Measurements from ENCODE around the gene TMC2. TPM values are rescaled to one million over a fixed set of nuclear protein-coding genes. Genes with fewer than 3 reads are reported as not detected.

TMC2 gene
- total RNA-seq, 1 experiment from 2014 or later, result not detected

- TF ChIP-seq FOXP1 (CRISPR knock-in tag; IDR thresholded peaks at IDR 0.05; ENCODE audit: borderline replicate concordance), result no peak
- no peak for TF ChIP-seq MXD4 (CRISPR knock-in tag; IDR thresholded peaks at IDR 0.05; ENCODE audit: borderline replicate concordance)
- TF ChIP-seq FOXK1 (CRISPR knock-in tag; IDR thresholded peaks at IDR 0.05), result peak; percentile 32; the same call in 1 of the 2 replicates
- no peak for TF ChIP-seq TCF7 (CRISPR knock-in tag; IDR thresholded peaks at IDR 0.05; ENCODE audit: low read depth)
- TF ChIP-seq ZNF396 (CRISPR knock-in tag; IDR thresholded peaks at IDR 0.05; ENCODE audit: borderline replicate concordance), result no peak
- TF ChIP-seq JUN (CRISPR knock-in tag; IDR thresholded peaks at IDR 0.05), result no peak
Observed at GRCh38 chr20:2508631-2509467, 27.5 kb upstream of the TMC2 start, which contains the start of gene ZNF343 (continued).

DNA sequence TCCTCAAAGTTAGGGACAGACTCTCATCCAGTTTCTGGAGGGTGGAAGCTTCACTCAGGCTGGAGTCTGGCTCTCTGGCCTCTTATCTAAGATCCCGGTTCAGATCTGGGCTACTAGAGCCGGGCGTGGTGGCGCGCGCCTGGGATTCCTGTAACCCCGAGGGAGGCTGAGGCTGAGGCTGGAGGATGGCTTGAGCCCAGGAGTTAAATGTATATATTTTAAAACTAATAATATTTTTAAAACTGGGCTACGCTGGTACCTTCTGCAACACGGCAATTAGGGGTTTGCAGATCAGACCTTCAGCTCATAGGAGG lies 26.9 kb upstream of the TMC2 start:
- ChIA-PET POLR2A (interaction anchor here (1.0 kb wide), 1 partner anchor 13 kb away, joined by 3 read pairs; no protein-coding TSS in a partner anchor), CTCF (interaction anchor here (1.0 to 3.9 kb wide), 3 partner anchors 13 to 302 kb away, joined by 5 to 27 read pairs (median 6); no protein-coding TSS in a partner anchor)
- ATAC-seq (peak; percentile 43; the same call in 1 of the 2 replicates), DNase-seq (ENCODE audit: low spot score) (no peak)
- peak overlapping the region; percentile 100 for H3K4me3 Mint-ChIP-seq
- H3K36me3 Mint-ChIP-seq, result no peaks in the 10 kb centered on the region
- H3K4me1 Mint-ChIP-seq, result peaks cover 7% of the 10 kb centered on the region
- TF ChIP-seq SMAD3 (CRISPR knock-in tag; IDR thresholded peaks at IDR 0.05; ENCODE audit: borderline replicate concordance) (no peak), SMAD4 (CRISPR knock-in tag; IDR thresholded peaks at IDR 0.05) (no peak), E2F5 (CRISPR knock-in tag; IDR thresholded peaks at IDR 0.05) (no peak), GABPB1 (CRISPR knock-in tag; IDR thresholded peaks at IDR 0.05) (no peak), STAT6 (CRISPR knock-in tag; conservative IDR thresholded peaks at IDR 0.05; ENCODE audit: low read depth) (no peak), NR3C1 (CRISPR knock-in tag; conservative IDR thresholded peaks at IDR 0.05; ENCODE audit: low read depth) (no peak), ZNF423 (CRISPR knock-in tag; IDR thresholded peaks at IDR 0.05) (no peak), MYBL2 (CRISPR knock-in tag; IDR thresholded peaks at IDR 0.05) (no peak), NFE2L1 (CRISPR knock-in tag; IDR thresholded peaks at IDR 0.05) (no peak), ZNF219 (CRISPR knock-in tag; IDR thresholded peaks at IDR 0.05; ENCODE audit: borderline replicate concordance) (no peak), HMGXB4 (CRISPR knock-in tag; IDR thresholded peaks at IDR 0.05) (no peak), ZNF263 (CRISPR knock-in tag; IDR thresholded peaks at IDR 0.05; ENCODE audit: low read depth) (no peak), TEAD4 (CRISPR knock-in tag; IDR thresholded peaks at IDR 0.05) (no peak), JUN (CRISPR knock-in tag; IDR thresholded peaks at IDR 0.05) (no peak)
- TF ChIP-seq, protein P1, sequence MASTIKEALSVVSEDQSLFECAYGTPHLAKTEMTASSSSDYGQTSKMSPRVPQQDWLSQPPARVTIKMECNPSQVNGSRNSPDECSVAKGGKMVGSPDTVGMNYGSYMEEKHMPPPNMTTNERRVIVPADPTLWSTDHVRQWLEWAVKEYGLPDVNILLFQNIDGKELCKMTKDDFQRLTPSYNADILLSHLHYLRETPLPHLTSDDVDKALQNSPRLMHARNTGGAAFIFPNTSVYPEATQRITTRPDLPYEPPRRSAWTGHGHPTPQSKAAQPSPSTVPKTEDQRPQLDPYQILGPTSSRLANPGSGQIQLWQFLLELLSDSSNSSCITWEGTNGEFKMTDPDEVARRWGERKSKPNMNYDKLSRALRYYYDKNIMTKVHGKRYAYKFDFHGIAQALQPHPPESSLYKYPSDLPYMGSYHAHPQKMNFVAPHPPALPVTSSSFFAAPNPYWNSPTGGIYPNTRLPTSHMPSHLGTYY (CRISPR knock-in tag; IDR thresholded peaks at IDR 0.05), result no peak
- TF ChIP-seq, protein P2, sequence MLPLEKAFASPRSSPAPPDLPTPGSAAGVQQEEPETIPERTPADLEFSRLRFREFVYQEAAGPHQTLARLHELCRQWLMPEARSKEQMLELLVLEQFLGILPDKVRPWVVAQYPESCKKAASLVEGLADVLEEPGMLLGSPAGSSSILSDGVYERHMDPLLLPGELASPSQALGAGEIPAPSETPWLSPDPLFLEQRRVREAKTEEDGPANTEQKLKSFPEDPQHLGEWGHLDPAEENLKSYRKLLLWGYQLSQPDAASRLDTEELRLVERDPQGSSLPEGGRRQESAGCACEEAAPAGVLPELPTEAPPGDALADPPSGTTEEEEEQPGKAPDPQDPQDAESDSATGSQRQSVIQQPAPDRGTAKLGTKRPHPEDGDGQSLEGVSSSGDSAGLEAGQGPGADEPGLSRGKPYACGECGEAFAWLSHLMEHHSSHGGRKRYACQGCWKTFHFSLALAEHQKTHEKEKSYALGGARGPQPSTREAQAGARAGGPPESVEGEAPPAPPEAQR (CRISPR knock-in tag; IDR thresholded peaks at IDR 0.05), result no peak
- H3K27me3 Mint-ChIP-seq (ENCODE audit: low read depth), result peaks cover 36% of the 10 kb centered on the region
- no peak overlapping the region for H3K27ac Mint-ChIP-seq
- H3K9me3 Mint-ChIP-seq, result no peaks in the 10 kb centered on the region

Measured in WTC11 (cell line).